GM21515 (cell line): ENCODE results near the gene TAPBPL.

Experiments used
- ATAC-seq: cut with Tn5 transposase; IDR thresholded peaks from one replicate; pipeline ENCODE4 v1.9.1; 2021; ENCODE audit not compliant: unreplicated experiment

Gene TAPBPL

DNA sequence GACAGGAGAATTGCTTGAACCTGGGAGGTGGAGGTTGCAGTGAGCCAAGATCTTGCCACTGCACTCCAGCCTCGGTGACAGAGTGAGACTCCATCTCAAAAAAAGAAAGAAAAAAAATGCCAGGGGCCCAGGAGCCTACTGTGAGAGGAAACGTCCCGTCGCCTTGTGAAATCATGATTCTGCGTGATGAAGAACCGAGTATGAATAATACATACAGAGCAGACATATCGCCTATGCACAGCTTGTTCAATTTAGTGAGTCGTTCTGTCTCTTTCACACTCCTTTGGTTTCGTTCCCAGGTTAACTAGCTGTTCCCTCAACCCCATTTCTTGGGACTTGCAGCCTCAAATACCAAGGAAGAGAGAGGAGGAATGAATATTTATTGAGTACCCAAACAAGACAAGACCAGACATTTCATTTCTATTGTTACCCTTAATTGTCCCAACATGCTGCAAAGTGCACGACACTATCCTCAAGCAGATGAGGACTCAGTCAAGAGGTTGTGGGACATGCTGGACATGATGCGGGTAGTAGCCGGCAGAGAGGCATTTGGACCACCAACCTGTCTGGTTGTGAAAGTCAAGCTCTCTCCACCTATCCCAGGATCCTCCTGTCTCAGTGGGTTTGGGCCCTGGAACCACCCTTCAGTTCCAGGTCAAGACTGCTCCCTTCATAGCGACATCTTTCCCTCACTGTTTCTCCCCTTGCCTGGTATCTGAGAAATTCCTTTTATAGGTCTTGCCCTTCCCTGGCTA is 15.7 kb upstream of the TAPBPL start:
- ATAC-seq: no peak

DNA sequence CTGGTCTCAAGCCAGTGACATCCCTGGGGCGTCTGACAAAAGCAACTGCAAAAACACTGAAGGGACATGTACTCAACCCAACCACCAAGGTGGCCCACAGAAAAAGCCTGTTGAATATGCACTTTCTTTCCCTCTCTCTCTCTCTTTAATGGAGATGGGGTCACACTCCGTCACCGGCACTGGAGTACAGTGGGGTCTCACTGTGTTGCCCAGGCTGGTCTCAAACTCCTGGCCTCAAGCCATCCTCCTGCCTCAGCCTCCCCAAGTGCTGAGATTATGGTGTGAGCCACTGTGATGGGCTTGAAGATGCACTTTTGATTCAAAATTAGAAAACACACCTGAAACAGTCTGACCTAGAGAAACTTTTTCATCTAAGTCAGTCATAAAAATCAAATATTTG is 14.3 kb upstream of the TAPBPL start:
- ATAC-seq: no peak

DNA sequence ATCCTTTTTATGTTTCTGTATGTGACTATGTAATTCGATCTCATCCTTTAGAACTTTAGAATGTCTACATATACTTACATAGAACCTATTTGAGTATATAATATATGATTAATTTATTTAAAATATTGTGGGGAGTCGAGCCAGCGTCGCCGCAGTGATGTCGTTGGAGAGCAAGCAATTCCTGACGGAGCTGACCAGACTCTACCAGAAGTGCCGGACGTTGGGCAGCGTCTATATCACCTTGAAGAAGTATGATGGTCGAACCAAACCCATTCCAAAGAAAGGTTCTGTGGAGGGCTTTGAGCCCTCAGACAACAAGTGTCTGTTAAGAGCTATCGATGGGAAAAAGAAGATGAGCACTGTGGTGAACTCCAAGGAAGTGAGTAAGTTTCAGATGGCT is 13.5 kb upstream of the TAPBPL start:
- no peak for ATAC-seq

DNA sequence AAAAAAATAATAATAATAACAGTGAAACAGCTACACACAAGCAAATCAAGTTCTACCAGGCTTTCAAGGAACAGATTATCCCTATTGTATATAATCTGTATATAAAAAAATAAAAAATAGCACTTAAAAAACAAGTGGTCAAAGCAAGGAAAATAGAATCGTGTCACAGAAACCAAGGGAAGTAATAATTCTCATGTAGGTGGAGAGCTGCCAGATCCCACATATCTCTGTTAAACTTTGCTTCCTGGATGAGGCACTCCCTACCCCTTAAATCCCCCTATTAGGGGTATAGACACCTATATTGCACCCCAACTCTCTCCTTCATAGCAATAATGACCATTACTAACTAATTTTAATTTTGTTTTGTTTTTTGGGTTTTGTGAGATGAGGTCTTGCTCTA is 11.5 kb upstream of the TAPBPL start:
- ATAC-seq: no peak

DNA sequence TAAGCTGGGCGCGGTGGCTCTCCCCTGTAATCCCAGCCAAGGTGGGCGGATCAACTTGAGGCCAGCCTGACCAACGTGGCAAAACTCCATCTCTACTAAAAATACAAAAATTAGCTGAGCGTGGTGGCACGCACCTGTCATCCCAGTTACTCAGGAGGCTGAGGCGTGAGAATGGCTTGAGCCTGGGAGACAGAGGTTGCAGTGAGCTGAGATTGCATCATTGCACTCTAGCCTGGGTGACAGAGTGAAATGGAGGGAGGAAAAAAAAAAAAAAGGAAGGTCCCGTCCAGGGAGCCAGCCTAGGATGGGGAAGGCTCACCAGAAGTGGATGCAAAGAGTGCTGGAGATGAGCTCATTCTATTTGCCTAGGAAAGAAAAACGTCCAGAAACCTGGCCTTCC is 9.0 kb upstream of the TAPBPL start:
- no peak for ATAC-seq

DNA sequence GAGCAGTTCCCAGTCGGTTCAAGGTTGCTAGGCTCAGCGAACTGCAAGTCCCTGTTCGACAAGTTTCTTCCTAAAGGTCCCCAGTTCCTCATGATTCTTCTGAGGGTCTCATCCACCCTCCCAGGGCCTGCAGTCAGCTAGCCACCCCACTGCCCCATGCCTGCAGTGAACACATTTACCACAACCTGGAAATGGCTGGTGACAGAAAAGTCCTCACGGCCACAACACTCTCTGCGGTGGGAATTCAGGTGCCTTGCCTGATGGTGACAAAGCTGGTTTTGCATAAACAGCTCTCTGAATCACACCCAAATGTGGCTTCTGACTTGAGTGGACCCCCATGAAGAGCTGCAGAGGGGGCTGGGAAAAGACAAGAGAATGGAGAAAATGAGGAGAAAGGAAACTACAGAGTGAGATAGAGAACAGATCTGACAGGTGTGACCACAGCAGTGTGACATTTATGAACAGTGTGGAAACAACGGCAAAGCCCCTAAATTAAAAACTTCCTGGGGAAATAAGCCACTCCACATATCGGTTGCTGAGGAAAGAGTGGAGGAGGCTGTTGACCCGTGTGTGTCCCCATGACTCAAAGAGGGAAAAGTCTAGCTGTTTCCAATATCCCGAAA is 8.4 kb upstream of the TAPBPL start:
- peak; percentile 37 for ATAC-seq

DNA sequence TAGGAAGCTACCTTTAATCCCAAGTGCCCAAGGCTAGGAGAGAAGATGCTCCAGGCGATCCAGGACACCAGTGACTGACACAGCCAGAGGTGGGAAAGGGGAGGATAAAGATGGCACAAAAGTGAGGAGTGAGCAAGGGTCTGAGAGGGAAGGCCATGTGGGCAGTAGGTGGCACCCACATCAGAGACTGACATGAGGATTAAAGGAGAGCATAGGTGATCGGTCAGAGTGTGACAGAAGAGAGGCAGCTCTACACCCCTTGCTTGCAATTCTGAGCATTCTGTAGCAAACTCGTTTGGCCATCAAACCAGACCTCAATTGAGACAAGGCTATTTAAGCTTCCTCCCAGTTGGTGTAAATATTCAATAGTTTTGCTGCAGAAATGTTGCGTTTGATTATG is 7.8 kb upstream of the TAPBPL start:
- no peak for ATAC-seq

DNA sequence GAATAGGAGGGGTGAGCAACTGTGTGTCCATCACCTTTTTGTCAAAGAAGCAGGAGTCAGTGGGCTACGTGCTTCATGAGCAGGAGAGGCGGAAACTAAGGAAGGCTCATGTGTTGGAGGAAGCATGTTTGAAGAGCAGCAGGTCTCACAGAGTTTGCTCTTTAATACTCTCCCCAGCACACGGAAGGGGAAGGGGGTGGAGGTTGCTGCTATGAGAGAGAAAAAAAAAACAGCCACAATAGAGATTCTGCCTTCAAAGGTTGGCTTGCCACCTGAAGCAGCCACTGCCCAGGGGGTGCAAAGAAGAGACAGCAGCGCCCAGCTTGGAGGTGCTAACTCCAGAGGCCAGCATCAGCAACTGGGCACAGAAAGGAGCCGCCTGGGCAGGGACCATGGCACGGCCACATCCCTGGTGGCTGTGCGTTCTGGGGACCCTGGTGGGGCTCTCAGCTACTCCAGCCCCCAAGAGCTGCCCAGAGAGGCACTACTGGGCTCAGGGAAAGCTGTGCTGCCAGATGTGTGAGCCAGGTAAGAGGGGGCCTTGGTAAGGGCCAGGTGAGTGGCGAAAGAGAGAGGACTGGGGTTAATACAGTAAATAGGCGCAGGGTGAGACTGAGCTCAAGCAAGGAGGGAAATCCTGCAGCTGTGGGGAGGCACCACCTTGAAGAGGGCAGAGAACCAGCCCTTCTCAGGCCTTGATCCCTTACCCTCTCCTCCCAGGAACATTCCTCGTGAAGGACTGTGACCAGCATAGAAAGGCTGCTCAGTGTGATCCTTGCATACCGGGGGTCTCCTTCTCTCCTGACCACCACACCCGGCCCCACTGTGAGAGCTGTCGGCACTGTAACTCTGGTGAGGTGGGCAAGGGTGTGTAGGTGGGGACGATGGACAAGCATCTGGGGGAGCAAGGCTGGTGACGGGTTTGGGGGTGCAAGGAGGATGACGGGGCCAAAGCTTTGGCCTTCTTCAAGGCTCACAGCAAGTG is 6.8 kb upstream of the TAPBPL start, which contains the start of gene CD27:
Gene CD27 (plus strand): TSS at position 252 of the 985 bp plus-strand sequence. CDS start 141 bp downstream, at position 393.
- no peak for ATAC-seq

DNA sequence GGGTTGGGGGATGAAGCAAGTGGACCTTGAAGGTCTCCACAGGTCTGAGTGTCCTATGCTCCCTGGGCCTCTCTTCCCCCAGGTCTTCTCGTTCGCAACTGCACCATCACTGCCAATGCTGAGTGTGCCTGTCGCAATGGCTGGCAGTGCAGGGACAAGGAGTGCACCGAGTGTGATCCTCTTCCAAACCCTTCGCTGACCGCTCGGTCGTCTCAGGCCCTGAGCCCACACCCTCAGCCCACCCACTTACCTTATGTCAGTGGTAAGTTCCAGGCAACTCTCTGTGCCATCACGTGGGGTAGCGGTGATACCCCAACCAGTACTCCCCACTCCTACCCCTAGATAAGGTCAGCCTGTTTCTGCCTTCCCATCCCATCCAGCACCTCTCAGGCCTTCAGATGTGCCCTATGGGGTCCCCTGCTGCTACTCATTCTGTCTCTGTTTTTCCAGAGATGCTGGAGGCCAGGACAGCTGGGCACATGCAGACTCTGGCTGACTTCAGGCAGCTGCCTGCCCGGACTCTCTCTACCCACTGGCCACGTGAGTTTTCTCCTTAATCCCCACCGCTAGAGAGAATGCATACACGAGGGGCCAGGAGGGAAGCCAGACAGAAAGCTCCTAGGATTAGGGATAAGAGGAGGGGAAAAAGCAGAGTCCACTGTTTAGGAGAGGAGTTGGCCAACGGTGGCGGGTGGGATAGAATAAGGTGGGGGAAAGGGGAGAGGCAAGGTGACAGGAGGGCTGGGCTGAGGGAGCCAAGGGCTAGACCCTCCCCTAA is 1.6 kb upstream of the TAPBPL start:
- no peak for ATAC-seq

DNA sequence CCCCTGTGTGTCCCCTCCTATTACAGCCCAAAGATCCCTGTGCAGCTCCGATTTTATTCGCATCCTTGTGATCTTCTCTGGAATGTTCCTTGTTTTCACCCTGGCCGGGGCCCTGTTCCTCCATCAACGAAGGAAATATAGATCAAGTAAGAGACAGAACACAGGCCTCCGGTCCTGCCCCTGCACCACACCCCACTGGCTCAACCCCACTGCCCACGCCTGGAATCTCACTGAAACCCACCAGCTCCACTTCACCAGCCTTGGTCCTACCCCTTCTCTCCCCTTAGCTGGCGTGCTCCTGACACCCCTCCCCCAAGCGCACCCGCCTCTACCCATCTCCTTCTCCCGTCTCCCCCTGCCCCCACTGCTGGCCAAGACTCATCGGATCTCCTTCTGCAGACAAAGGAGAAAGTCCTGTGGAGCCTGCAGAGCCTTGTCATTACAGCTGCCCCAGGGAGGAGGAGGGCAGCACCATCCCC is 934 bp upstream of the TAPBPL start:
- no peak for ATAC-seq

DNA sequence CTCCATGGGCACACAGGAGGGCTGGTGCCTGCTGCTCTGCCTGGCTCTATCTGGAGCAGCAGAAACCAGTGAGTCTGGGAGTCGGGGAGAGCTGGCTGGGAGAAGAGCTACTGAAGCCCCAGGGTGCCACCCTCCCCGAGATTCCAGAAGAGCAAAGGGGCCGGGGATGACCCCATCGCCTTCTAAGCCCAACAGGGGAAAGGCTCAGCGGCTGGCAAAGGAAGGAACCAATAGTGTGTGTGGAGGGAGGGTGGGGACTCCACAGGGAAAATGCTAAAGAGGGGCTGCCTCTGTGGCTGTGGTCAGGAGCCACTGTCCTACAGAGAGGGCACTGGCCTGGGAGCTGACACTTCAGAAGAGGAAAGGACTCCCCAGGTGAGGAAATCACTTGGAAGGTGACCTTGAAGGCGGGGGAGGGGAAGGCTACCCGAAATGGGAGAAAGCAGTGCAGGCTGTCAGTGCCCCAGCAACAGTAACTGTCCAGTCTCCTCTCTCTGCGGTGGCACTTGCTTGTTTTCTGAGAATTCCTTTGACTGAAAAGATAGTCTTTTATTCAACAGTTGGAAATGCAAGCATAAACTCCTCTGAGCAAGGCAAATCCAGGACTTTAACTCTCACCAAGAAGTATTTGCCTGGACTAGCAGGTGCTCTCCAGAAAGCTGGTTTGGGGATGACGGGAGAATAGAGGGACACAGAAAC is 552 bp downstream of the TAPBPL start:
- ATAC-seq: peak; percentile 11

DNA sequence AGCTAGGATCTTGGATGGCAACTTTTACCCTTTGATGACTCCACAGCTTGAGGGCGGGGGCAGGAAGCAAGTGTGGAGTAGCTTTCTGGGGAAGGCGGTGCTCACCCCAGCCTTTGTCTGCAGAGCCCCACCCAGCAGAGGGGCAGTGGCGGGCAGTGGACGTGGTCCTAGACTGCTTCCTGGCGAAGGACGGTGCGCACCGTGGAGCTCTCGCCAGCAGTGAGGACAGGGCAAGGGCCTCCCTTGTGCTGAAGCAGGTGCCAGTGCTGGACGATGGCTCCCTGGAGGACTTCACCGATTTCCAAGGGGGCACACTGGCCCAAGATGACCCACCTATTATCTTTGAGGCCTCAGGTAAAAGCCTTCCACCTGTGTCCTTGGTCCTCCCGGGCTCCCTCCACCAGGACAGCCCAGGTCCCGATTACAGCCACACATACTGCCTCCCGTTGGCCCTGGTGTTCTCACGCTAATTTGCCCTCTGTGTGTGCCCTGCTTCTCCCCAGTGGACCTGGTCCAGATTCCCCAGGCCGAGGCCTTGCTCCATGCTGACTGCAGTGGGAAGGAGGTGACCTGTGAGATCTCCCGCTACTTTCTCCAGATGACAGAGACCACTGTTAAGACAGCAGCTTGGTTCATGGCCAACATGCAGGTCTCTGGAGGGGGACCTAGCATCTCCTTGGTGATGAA is 1.2 kb downstream of the TAPBPL start:
- no peak for ATAC-seq

DNA sequence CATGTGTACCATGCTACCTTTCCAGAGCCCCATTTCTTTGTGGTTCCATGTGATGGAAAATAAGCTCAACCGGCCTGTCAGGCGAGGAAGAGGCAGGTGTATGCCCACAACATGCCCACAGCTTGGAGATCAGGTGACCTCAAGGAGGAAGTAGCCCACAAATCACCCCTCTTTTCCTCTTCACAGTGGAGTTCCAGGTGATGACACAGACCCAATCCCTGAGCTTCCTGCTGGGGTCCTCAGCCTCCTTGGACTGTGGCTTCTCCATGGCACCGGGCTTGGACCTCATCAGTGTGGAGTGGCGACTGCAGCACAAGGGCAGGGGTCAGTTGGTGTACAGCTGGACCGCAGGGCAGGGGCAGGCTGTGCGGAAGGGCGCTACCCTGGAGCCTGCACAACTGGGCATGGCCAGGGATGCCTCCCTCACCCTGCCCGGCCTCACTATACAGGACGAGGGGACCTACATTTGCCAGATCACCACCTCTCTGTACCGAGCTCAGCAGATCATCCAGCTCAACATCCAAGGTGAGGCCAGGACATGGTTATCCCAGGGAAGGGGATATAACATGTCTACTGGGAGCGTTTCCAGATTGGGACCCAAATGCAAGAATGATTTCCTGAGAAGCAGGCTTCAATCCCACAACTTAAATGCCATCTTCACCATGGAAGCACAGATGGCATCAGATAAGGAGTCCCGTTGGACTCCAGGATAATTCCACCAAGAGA is 5.5 kb downstream of the TAPBPL start:
- ATAC-seq: no peak

DNA sequence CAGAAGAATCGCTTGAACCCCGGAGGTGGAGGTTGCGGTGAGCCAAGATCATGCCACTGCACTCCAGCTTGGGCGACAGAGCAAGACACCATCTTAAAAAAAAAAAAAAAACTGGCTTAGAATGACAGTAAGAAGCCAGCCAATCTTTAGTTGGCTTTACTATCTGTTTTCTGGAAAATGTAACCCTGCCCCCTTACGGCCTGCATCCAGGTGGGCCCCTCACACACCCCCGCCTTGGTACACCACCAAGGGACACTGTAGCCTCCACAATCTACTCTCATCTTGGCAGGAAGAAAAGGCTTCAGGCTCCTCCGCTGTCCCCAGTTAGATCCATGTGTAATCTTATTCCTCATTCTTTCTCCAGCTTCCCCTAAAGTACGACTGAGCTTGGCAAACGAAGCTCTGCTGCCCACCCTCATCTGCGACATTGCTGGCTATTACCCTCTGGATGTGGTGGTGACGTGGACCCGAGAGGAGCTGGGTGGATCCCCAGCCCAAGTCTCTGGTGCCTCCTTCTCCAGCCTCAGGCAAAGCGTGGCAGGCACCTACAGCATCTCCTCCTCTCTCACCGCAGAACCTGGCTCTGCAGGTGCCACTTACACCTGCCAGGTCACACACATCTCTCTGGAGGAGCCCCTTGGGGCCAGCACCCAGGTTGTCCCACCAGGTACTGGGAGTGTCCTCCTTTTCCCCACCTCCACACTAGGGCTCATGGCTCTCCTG is 6.6 kb downstream of the TAPBPL start:
- no peak for ATAC-seq

DNA sequence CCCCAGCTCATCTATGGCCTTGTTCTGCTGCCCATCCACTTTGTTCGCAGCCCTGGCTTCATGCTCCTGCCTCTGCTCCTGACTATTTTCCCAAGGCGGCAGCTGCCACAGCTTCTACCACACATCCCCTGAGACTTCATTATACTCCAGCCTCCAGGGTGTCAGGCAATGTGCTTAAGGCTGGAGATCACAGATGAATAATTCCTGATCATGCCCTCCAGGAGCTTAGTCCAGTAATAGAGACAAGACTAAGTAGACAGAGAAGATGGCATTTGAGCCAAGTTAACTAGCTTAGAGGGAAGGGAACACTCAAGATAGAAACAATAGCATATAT is 7.1 kb downstream of the TAPBPL start:
- no peak for ATAC-seq

DNA sequence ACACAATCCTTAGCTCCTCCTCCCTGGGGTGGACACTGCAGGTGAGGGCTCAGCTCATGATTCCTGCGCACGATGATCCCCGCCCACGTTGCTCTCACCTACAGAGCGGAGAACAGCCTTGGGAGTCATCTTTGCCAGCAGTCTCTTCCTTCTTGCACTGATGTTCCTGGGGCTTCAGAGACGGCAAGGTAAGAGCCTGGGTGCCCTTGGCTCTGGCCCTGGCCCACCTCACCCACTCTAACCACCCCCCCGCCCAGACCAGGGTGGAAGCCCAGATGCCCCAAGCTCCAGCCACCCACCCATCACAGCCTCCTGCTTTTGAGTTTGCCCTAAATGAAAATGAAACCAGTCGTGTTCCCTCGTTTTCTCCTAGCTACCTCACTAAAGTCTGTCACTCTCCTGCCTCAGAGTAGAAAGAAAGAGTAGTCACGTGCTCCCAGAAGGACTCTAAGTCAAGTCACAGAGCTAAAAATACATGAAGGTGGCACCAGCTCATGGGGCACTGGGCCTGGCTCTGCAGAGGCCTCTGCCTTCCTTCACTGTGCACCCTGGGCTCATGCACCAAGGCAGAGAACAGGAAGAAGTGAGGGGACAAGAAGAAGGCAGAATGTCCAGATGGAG is 9.0 kb downstream of the TAPBPL start:
- no peak for ATAC-seq

DNA sequence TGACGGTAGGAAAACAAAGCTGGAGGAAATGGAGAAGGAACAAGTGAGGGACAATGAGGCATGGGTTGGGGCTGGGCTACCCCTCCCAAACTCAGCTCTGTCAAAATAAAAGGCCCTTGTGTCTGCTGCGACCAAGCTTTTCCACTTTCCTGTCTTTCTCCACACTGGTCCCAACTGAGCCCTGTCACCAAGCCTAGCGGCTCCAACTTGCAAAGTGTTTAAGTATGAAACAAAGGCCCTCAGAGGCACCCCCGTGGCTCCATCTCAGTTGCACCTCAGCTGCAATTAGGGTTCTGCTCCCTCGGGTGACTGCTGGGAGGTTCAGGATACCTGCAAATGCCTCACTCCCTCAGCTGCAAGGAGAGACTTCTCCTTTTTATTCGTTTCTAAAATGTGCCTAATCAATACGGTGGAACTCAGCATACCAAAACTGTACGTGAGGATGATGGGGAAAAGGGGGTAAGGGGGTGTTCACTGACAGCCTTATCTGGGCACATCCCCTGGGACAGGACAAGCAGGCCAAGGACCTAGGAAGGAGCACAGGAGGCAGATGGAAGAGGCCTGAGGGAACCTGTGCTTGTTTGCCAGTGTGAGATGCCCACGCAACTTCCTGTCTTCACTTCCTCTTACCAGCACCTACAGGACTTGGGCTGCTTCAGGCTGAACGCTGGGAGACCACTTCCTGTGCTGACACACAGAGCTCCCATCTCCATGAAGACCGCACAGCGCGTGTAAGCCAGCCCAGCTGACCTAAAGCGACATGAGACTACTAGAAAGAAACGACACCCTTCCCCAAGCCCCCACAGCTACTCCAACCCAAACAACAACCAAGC is 9.8 kb downstream of the TAPBPL start:
- ATAC-seq: peak; percentile 56
